Measurements from ENCODE around the gene RPL15.

RPL15 gene

DNA sequence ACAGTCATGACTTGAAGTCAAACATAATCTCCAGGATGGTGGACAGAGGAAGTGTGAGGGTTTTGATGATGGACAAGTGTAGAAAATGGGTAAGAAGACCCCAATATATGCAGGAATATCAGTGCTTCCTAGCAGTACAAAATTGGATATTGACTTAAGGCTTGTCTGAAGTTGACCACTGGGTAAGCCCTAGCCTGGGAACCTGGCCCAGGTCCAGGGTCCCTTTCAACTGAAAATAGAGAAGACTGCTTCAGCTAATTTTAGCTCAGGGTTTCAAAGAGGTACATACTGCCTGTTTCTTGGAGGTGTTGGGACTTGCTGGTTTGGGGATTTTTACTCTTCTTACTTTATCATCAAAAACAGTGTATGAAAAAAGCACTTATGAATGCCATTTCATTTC is 32.9 kb downstream of the RPL15 start:
- DNase-seq (ENCODE audit: low read depth) = no peak
- TF ChIP-seq, protein P1, sequence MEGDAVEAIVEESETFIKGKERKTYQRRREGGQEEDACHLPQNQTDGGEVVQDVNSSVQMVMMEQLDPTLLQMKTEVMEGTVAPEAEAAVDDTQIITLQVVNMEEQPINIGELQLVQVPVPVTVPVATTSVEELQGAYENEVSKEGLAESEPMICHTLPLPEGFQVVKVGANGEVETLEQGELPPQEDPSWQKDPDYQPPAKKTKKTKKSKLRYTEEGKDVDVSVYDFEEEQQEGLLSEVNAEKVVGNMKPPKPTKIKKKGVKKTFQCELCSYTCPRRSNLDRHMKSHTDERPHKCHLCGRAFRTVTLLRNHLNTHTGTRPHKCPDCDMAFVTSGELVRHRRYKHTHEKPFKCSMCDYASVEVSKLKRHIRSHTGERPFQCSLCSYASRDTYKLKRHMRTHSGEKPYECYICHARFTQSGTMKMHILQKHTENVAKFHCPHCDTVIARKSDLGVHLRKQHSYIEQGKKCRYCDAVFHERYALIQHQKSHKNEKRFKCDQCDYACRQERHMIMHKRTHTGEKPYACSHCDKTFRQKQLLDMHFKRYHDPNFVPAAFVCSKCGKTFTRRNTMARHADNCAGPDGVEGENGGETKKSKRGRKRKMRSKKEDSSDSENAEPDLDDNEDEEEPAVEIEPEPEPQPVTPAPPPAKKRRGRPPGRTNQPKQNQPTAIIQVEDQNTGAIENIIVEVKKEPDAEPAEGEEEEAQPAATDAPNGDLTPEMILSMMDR (conservative IDR thresholded peaks at IDR 0.05; ENCODE audit: control insufficient read depth, insufficient read depth, low read depth, low read length) = no peak
- no peak overlapping the region for H3K4me3 ChIP-seq (ENCODE audit: control insufficient read depth, low read depth, low read length)

DNA sequence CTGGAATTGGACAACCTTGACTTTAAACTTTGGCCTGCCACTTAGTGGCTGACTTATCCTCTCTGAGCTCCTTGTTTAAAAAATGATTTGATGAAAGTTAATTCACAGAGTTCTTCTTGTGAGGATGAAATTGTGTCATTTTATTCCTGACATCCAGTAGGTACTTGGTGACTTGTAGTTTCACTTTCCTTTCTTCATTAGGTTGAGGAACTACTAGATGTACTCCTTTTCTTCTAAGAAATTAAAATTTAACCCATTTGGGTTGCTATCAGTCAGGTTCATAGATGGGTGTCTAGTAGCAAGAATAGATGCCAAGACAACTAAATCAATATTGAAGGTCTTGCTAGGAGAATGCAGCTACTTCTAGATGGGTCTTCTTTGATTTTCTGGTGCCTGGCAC is 33.4 kb downstream of the RPL15 start:
- TF ChIP-seq, protein P1 (conservative IDR thresholded peaks at IDR 0.05; ENCODE audit: control insufficient read depth, insufficient read depth, low read depth, low read length) = no peak
- DNase-seq (ENCODE audit: low read depth) = no peak
- no peak overlapping the region for H3K4me3 ChIP-seq (ENCODE audit: control insufficient read depth, low read depth, low read length)

DNA sequence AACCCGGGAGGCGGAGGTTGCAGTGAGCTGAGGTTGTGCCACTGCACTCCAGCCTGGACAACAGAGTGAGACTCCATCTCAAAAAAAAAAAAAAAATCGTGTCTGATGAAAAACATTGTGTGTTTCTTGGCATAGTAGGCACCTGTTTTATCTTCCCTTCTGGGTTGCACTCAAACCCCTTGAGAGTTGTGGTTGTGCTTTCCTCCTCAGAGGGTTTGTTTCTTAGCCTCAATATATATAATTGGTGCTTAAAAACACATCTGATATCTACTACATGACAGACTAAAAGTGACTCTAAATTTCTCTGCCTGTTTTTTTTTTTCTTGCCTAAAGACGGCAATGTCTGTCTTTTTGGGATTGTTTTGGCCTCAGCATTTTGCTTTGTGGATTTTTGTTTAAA is 35.7 kb downstream of the RPL15 start:
- TF ChIP-seq, protein P1 (conservative IDR thresholded peaks at IDR 0.05; ENCODE audit: control insufficient read depth, insufficient read depth, low read depth, low read length) = no peak
- H3K4me3 ChIP-seq (ENCODE audit: control insufficient read depth, low read depth, low read length) = no peak overlapping the region
- peak; percentile 33 for DNase-seq (ENCODE audit: low read depth)

DNA sequence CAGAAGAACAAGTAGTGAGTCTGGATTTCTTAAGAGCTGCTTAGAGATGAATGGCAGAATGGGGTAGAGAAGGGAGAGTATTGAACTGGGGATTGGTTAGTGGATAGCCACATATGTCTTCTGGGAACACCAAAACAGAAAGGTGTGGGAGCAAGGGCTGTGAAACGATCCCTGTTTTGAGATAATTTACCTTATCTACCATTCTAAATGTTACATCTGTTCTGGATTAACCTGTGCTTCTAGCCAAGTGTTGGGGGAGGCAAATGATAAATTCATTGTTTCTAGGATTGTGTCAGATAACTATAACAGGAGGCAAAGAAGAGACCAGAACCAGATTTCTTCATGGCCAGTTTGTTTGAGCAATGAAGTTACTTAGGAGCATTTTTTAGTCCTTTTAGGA is 36.6 kb downstream of the RPL15 start:
- DNase-seq (ENCODE audit: low read depth) = peak; percentile 13
- TF ChIP-seq, protein P1 (conservative IDR thresholded peaks at IDR 0.05; ENCODE audit: control insufficient read depth, insufficient read depth, low read depth, low read length) = no peak
- no peak overlapping the region for H3K4me3 ChIP-seq (ENCODE audit: control insufficient read depth, low read depth, low read length)

DNA sequence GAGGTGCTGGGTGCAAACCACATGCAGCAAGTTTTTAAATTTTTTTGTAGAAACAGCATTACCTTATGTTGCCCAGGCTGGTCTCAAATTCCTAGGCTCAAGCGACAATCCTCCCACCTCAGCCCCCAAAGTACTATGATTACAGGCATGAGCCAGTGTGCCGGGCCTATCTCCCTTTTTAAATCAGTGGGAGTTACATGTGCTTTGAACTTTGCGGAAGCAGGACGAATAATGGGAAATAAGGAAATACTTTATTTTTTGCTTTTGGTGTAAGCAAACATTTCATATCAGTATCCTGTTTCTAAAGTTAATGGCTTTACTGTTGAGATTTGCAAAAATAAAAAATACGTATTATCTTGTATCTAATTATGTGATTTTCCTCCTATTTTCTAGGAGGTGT is 37.2 kb downstream of the RPL15 start:
- DNase-seq (ENCODE audit: low read depth) = no peak
- no peak overlapping the region for H3K4me3 ChIP-seq (ENCODE audit: control insufficient read depth, low read depth, low read length)
- TF ChIP-seq, protein P1 (conservative IDR thresholded peaks at IDR 0.05; ENCODE audit: control insufficient read depth, insufficient read depth, low read depth, low read length) = no peak

DNA sequence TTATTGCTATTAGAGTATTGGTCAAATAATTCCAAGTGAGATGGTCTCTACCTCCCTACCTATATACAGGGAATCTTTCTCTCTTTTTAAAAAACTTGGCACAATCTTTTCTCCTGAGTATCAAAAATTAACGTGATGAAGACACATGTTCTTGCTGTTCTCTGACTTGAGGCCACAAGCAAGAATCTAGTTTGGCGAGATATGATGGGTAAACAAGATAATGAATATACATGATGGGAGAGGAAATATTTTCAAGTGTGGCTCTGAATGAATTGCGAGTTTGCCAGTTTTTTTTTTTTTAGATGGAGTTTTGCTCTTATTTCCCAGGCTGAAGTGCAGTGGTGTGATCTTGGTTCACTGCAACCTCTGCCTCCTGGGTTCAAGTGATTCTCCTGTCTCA is 39.8 kb downstream of the RPL15 start:
- no peak overlapping the region for H3K4me3 ChIP-seq (ENCODE audit: control insufficient read depth, low read depth, low read length)
- TF ChIP-seq, protein P1 (conservative IDR thresholded peaks at IDR 0.05; ENCODE audit: control insufficient read depth, insufficient read depth, low read depth, low read length) = no peak
- no peak for DNase-seq (ENCODE audit: low read depth)
